Measurements from ENCODE around the gene HIP1.
A peak's percentile ranks its signal among the peaks of the same experiment; 100 is the strongest.
"Not testable (repeated sequence)": the region's sequence is repeated elsewhere in the genome, so short reads cannot be mapped to it uniquely, and the experiment has no call there.

The HIP1 gene

DNA sequence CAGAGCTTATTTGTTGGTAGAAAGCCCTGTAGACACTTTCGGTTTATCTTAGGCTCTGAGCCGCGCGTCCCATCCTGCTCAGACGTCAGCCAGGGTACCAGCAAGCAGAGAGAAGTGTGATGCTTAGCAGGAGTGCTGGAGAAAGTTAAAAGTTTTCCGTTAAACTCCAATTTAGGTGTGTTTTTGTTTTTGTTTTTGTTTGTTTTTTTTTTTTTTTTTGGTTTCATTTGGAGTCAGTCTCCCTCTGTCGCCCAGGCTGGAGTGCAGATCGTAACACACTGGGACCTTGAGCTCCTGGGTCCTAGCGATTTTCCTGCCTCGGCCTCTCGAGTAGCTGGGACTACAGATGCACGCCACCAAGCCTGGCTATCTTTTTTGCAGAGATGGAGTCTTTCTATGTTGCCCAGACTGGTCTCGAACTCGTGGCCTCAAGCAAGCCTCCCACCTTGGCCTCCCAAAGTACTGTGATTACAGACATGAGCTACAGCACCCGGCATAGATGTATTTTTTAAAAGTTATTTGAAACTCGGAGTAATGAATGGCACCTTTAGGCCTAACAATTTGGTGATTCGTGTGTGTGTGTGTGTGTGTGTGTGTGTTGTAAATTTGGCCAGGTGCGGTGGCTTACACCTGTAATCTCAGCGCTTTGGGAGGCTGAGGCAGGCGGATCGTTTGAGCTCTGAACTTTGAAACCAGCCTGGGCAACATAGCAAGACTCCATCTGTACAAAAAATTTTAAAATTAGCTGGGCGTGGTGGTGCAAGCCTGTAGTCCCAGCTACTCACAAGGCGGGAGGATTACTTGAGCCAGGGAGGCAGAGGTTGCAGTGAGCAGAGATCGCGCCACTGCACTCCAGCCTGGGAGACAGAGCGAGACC lies 1.3 kb upstream of the HIP1 start:
- DNase-seq (ENCODE audit: low spot score): no peak

DNA sequence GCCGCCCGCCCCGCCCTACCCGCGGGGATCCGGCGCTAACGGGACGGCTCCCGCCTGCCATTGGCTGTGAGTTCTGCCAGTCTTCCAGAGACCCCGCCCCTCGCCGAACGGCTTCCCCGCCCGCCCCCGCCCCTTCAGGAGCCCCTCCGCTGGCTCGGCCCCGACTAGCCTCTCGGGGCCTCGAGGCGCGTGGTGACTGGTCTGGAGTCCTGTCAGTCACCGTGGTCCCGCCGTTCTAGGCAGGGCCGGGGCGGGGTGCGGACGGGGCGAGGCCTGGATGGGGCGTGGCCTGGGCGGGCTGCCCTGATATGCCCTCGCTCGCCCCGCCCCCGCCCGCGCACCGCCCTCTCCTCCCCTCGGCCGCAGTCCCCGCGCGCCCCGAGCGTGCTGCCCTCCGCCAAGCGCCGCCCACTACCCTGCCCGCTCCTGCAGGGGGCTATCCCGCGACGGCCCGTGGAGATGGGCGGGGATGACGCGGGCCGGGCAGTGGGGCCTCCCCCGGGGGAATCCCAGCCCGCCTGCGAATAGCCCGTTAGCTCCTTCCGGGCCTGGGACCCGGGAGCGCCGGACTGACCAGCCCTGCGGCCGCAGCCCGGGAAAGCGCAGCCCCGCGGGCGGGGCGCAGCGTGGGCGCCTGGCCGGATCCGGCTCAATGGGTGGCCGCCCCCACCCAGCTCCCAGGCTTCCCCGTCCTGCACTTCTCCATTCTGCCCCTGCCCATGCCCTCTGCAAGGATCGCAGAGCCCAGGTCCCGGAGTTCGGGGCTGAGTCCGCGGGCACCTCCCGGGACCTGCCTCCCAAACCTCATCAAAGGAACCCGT lies 444 bp upstream of the HIP1 start:
- DNase-seq (ENCODE audit: low spot score): peak; percentile 100

DNA sequence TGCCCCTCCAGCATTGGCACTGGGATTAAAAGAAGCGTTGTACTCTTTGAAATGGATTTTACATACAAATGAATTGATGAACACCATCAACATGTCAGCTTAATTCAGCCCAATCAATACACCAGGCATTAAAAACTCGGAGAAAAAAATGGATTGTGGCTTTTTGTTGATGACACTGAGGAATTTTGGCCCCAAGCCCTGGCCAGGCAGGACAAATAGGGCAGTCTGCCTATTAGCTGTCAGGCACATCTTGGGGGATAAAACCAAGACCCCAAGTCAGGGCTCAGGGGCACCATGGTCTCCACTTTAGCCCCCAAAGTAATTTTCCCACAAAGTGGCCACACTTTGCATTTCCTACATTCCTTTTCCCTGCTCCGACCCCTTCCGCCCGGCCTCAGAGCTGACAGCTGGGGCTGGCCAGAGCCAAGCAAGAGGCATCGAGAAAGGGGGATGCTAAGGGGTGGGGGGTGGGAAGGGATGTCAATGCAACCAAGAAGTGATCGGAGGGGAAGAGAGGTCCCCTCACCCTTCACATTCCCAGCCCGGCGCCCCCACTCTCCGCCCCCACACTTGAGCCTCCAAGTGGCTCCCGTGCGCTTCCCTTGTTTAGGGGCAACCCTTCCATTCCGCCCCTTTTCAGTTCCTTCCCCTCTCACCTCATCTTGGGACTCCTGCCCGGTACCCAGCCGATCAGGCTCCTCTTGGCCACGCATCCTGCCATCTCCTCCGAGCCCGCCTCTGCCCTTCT lies 711 bp downstream of the HIP1 start:
- DNase-seq (ENCODE audit: low spot score): no peak

DNA sequence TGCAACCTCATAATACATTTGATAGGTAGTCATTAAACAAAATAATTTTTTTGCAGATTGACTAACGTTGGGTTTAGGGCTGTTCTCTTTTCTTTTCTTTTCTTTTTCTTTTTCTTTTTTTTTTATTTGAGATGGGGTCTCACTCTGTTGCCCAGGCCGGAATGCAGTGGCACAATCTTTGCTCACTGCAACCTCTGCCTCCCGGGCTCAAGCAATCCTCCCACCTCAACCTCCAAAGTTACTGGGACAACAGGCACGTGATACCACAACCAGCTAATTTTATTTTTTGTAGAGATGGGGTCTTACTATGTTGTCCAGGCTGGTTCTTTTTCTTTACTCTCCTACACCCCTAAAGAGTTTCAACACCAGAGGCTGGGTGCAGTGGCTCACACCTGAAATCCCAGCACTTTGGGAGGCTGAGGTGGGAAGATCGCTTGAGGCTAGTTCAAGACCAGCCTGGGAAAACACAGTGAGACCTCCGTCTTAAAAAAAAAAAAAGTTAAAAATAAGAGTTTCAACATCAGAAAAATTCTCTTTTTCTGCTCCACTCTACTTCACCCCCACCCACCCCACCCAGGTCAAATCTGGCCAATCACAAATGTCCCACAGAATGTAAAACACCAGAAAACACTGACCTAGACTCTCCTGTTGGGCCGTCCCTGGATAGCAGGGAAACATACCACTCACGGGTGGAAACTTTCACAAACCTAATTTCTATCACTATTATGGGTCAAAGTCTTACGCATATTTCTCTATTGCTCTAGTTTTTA lies 3.0 kb downstream of the HIP1 start:
- no peak for DNase-seq (ENCODE audit: low spot score)

DNA sequence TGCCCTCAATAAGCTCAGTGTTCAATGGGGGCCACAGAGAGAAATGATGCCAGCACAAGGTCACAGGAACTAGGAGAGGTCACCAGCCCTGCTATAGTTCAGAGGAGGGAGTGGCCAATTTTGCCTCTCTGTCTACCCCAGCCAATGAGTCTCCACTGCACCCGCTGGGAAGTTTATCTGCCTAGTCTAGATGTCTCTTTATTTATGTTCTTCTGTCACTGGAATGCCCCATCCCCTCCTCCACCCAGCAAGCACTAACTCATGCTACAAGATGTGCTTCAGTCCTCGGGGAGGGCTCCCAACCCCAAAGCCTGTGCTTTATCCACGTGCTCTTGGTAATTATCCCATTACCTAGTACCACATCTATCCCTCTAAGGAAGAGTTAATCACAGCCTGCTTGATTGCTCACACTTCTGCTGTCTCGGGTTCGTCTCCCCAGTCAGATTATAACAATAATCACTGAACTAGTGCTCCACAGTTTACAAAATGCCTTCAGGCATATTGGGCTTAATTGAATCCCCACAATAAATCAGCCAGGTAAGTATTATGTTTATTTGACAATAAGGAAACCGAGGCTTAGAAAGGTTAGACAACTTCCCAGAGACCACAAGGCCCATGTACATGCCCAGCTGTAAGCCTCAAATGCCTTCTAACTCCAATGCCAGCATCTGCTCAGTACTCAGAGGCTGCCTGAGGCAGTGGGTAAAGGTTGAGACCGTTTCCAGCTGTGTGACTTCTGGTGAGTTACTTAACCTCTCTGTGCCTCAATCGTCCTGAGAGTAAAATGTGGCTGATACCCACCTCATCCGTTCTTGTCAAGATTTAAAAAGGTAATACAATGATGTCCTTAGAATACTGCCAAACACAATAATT lies 3.9 kb downstream of the HIP1 start:
- DNase-seq (ENCODE audit: low spot score): no peak

DNA sequence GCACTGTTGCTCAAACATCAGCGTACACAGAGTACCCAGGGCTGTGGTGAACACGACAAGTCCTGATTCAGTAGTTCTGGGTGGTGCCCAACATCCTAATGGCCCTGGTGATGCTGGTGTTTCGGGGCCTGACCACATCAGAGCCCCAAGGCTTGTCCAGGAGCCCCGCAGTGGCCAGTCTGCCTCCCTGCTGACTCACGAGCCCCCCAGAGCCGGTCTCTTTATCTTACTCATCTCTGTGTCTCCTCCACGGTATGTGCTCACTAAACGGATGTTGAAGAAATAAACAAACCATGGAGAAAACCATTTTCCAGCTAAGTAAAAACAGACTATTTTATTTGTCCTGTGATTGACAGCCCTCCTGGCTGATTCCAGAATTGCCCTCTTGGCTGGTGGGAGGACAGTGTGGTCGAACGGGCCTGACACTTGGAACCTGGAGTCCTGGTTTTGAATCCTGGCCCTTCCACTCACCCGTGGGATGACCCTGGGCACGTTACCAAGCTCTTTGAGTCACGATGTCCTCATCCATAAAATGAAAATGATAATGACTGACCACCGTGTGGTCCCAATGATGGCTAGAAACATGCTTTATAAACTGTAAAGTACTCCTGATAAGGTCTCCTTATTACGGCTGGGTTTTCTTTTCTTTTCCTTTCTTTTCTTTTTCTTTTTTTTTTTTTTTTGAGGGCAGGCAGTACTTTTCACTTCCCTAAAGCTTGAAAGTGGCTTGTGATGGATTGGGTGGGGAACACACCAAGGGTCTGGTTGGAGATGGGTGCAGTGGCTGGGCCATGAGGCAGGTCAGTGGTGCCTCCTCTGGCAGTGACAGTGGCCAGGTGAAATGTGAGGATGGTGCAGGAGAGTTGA lies 5.7 kb downstream of the HIP1 start:
- no peak for DNase-seq (ENCODE audit: low spot score)

DNA sequence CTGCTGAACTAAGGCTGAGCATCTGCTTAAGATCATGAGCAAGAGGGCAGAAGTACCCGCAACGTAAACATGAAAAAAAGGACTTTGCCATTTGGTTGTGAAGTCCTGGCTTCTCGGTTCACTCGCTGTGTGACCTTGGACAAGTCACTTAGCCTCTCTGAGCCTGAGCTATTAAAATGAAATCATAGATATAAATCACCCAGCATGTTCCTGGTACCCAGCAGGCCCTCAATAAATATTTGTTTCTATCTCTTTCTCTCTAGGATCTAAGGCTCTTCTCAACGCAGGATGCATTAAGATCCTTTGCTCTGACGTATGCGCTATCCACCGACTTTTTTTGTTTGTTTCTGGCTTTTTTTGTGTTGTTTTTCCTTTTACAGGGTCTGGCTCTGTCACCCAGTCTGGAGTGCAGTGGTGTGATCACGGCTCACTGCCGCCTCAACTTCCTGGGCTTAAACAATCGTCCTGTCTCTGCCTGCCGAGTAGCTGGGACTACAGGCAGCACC lies 6.7 kb downstream of the HIP1 start:
- no peak for DNase-seq (ENCODE audit: low spot score)

DNA sequence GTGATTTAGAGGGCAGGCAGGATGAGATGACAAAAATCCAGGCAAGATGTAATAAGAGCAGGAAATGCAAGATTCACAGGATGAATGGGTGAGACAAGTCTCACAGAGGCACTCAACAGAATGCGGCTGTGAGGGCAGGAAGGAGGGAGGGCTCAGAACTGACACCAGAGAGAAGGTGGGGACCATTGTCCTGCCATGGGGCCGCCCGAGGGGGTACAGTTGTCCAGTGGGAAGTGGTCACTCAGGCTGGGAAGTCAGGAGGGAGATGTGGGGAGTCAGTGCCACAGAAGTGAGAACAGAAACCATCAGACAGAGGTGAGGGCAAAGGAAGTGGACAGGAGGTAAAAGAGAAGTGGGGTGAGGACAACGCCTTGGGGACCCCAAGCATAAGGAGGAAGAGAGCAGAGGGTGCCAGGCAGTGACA lies 8.9 kb downstream of the HIP1 start:
- no peak for DNase-seq (ENCODE audit: low spot score)

DNA sequence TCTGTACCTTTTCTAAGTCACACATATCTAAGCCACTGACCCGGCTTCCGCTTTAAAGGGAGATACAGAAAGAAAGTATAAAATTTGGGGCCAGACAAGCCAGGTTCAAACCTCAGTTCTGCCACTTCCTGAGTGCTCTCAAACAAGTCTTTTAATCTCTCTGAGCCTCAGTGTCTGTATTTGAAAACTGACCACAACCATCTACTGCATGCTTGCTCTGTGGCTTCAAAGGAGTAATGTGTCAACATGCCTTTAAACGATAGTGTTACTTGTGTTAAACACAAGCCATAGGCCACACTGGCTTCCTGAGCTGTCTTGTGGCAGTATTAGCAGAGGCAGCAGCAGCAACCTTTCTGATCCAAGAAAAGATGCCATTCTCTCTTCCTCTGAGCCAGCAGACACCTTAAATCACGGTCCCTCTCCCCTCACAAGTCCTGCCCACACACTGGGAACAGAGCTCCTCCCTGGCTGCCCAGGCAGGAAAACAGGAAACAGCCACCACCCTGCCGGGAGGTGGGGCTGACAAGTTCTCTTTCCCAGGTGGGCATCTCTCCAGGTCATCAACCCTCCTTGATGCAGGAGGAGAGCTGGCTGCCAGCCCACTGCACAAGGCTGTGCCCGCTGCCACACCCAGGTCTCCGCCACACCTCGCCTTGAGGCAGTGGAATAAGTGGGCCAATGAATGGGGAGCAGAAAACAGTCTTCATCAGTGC lies 10.7 kb downstream of the HIP1 start:
- no peak for DNase-seq (ENCODE audit: low spot score)

DNA sequence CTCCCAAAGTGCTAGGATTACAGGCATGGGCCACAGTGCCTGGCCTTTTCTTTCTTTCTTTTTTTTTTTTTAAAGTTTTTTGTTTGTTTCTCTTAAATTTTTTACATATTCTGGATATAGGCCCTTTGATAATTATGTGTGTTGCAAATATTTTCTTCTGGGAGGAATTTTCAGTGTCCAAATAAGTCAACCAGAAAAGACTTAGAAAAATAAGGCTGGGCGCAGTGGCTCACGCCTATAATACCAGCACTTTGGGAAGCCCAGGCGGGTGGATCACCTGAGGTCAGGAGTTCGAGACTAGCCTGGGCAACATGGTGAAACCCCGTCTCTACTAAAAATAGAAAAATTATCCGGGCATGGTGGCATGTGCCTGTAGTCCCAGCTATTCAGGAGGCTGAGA lies 11.4 kb downstream of the HIP1 start:
- DNase-seq (ENCODE audit: low spot score): not testable (repeated sequence)

DNA sequence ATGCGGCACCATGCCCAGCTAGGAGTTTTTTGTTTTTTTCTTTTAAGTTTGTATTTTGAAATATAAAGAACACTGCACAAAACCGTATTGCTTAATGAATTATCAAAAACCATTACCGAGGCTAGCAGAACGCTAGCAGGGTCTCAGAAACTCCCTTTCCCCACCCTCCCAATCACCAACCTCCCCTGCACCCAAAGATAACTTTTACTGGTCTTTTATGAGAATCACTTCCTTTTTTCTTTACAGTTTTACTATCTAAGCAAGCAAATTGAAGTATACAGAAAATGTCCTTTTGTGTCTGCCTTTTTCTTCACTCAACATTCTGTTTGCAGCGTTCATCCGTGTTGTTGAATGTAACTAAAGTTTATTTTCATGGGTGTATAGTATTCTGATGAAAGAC lies 13.4 kb downstream of the HIP1 start:
- DNase-seq (ENCODE audit: low spot score): no peak

DNA sequence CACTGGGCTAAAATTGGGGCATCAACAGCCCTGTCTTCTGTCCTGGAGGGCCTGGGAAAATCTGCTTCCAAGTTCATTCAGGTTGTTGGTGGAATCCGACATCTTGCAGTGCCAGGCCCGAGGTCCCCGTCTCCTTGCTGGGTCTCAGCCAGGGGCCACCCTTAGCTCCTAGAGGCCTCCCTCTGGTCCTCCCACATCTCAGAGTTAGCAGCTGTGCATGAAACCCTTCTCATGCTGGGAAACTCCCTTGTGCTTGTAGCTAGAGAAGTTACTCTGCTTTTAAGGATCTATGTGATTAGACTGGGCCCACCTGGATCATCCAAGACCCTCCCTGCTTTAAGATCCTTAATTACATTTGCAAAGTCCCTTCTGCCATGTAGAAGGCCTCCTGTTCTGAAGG lies 15.3 kb downstream of the HIP1 start:
- DNase-seq (ENCODE audit: low spot score): no peak

DNA sequence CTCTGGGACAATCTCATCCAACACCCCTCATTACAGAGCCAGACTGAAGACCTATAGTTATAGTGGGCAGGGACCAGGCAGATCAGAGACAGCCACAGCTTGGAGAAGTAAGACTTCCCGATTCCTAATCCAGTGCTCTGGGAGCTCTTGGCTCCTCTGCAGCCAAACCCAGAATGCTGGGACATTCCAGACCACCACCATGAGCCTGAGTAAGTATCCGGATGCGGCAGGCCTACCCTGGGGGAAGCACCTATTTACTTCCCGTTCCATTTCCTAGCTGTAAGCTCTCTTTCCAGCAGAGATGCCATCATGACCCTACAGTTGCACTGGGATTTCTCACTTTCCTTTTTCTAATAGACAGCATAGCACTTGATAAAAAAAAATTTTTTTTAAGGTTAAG lies 16.4 kb downstream of the HIP1 start:
- DNase-seq (ENCODE audit: low spot score): no peak

DNA sequence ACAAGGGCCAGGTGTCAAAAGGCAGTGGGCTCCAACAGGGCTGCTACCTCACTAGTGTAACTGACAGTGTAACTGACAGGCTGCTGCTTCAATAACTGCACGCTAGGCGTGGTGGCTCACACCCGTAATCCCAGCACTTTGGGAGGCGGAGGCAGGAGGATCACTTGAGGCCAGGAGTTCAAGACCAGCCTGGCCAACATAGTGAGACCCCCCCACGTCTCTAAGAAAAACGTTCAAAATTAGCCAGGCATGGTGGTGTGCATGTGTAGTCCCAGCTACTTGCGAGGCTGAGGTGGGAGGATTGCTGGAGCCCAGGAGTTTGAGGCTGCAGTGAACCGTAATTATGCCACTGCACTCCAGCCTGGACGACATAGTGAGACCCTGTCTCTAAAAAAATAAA lies 16.8 kb downstream of the HIP1 start:
- DNase-seq (ENCODE audit: low spot score): not testable (repeated sequence)

DNA sequence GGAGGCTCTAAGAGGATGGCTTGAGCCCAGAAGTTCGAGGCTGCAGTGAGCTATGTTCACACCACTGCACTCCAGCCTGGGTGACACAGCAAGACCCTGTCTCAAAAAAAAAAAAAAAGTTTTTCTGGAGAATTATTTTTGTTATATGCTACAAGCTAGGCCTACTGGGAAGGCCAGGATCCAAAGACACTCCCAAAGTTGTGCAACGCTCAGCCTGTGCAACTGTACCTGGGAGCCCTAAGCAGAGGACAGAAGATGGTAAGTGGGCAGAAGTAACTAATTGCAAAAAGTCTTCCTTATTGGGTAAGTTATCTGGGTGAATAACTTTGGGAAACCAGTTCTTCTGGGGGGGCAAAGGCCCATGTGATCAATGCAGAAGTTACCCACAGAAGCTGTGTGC lies 17.3 kb downstream of the HIP1 start:
- no peak for DNase-seq (ENCODE audit: low spot score)

DNA sequence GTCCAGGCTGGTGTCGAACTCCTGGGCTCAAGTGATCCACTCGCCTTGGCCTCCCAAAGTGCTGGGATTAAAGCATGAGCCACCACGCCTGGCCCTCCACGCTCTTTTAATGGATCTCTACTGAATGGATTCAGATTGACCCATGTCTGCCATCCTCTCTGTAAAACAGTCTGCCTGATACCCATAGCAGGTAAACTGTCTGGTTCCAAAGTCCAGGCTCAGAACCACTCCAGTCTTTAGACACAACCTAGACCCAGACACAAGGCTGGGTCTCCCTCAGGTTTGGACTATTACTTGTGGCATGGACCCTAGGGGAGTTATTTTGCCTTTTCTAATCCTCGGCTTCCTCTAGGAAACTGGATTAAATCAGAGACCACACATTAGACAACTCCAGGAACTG lies 19.1 kb downstream of the HIP1 start:
- no peak for DNase-seq (ENCODE audit: low spot score)

DNA sequence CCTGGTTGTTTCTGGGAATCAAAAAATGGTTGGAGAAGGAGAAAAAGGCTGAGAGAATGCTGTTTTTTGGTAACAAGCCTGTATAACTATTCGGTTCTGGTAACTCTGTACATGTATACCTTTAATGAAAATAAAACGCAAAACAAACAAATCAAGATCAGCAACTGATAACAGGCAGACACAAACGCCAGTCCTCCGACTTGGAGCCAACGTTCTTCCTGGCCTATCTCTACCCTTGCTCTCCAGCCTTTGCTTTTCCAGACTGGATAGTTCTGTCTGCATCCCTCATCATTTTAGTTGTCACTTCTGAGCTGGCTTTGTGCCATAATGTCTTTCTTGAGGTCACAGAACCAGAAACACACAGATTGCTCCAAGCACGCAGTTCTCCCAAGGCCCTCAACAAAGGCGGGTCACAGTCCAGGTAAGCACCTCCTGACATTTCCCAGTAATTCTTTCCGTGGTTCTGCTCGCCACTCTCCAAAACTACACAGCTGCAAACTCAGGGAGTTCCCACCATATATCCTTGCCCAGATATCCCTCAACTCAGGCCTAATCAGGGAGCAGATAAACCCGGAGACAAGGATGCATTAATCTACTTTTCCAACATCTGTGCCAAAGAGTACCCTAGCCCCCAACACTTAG lies 20.2 kb downstream of the HIP1 start:
- no peak for DNase-seq (ENCODE audit: low spot score)

DNA sequence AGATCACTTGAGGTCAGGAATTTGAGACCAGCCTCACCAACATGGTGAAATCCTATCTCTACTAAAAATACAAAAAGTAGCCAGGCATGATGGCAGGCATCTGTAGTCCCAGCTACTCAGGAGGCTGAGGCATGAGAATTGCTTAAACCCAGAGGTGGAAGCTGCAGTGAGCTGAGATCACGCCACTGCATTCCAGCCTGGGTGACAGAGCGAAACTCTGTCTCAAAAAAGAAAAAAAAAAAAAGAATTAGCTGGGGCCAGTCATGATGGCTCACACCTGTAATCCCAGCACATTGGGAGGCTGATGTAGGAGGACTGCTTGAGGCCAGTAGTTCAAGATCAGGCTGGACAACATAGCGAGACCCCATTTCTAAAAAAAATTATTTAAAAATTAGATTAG lies 21.0 kb downstream of the HIP1 start:
- DNase-seq (ENCODE audit: low spot score): not testable (repeated sequence)

Data from D341Med (cell line).